Osteoblast (primary cell): ENCODE measurements around the gene DNLZ. TPM values are rescaled to one million over a fixed set of nuclear protein-coding genes. Genes with fewer than 3 reads are reported as not detected.

Source experiments
- DNase-seq: peaks from one replicate; pipeline ENCODE4 v3.0.0; 2011; ENCODE audit warnings: low spot score, mixed read lengths; ENCODE audit not compliant: insufficient read length; ENCODE audit errors: missing footprints
- H2AFZ ChIP-seq: 2 replicates; pipeline ENCODE4 v1.6.0; 2011; ENCODE audit warnings: mild to moderate bottlenecking, low read length
- H3K27ac ChIP-seq: 2 replicates; pipeline ENCODE4 v1.5.1; 2011; ENCODE audit warnings: mild to moderate bottlenecking, low read depth, low read length, moderate library complexity
- H3K27me3 ChIP-seq: 2 replicates; pipeline ENCODE4 v1.6.0; 2012; ENCODE audit warnings: mild to moderate bottlenecking, control low read depth, inconsistent platforms, low read length, moderate library complexity; ENCODE audit not compliant: insufficient read depth
- H3K36me3 ChIP-seq: 2 replicates; pipeline ENCODE4 v1.5.1; 2011; ENCODE audit warnings: mild to moderate bottlenecking, low read length, control low read depth, moderate library complexity; ENCODE audit not compliant: insufficient read depth
- H3K4me1 ChIP-seq: 2 replicates; pipeline ENCODE4 v1.5.1; 2011; ENCODE audit warnings: mild to moderate bottlenecking, low read length, control low read depth, moderate library complexity; ENCODE audit not compliant: insufficient read depth
- H3K4me2 ChIP-seq: 2 replicates; pipeline ENCODE4 v1.6.0; 2011; ENCODE audit warnings: mild to moderate bottlenecking, low read length; ENCODE audit not compliant: insufficient read depth
- H3K4me3 ChIP-seq: fragments of 200-600 bp; sonication (generic); 3 replicates; pipeline ENCODE4 v1.5.1; 2012; ENCODE audit warnings: mild to moderate bottlenecking, low read length, inconsistent platforms; ENCODE audit not compliant: insufficient read depth
- H3K79me2 ChIP-seq: 2 replicates; pipeline ENCODE4 v1.6.0; 2012; ENCODE audit warnings: mild to moderate bottlenecking, low read length, control low read depth, inconsistent platforms; ENCODE audit not compliant: insufficient read depth
- H3K9me3 ChIP-seq: 2 replicates; pipeline ENCODE4 v1.5.1; 2011; ENCODE audit warnings: low read depth, low read length, control low read depth
- H4K20me1 ChIP-seq: 2 replicates; pipeline ENCODE4 v1.6.0; 2012; ENCODE audit warnings: mild to moderate bottlenecking, low read length, control low read depth; ENCODE audit not compliant: insufficient read depth
- total RNA-seq: library from RNA; depleted of rRNA; stranded (reverse); fragments of >200 nt; gene quantifications from 2 replicates; pipeline ENCODE4 v1.2.3, GENCODE V29; 2012
- TF ChIP-seq, protein P1 (sequence below): IDR thresholded peaks from 2 replicates; pipeline ENCODE4 v1.5.1; 2011; ENCODE audit warnings: mild to moderate bottlenecking, low read depth, low read length, moderate library complexity; ENCODE audit errors: extremely low read depth

Gene DNLZ
- total RNA-seq, 1 donor, result 4.3 TPM

GRCh38 chr9:136379003-136379287 lies 15.4 kb upstream of the DNLZ start:
- Histone ChIP-seq H3K27me3 (no peaks in the 10 kb centered on the region), H3K4me3 (no peak overlapping the region), H3K4me1 (no peaks in the 10 kb centered on the region), H3K27ac (no peak overlapping the region), H4K20me1 (no peaks in the 10 kb centered on the region), H3K4me2 (no peak overlapping the region), H2AFZ (no peak overlapping the region), H3K36me3 (peaks cover 15% of the 10 kb centered on the region), H3K9me3 (no peaks in the 10 kb centered on the region), H3K79me2 (no peaks in the 10 kb centered on the region)
- TF ChIP-seq, protein P1, sequence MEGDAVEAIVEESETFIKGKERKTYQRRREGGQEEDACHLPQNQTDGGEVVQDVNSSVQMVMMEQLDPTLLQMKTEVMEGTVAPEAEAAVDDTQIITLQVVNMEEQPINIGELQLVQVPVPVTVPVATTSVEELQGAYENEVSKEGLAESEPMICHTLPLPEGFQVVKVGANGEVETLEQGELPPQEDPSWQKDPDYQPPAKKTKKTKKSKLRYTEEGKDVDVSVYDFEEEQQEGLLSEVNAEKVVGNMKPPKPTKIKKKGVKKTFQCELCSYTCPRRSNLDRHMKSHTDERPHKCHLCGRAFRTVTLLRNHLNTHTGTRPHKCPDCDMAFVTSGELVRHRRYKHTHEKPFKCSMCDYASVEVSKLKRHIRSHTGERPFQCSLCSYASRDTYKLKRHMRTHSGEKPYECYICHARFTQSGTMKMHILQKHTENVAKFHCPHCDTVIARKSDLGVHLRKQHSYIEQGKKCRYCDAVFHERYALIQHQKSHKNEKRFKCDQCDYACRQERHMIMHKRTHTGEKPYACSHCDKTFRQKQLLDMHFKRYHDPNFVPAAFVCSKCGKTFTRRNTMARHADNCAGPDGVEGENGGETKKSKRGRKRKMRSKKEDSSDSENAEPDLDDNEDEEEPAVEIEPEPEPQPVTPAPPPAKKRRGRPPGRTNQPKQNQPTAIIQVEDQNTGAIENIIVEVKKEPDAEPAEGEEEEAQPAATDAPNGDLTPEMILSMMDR, result no peak
- no peak for DNase-seq

- Histone ChIP-seq H3K9me3 (no peaks in the 10 kb centered on the region), H3K4me2 (no peak overlapping the region), H3K4me3 (no peak overlapping the region), H3K27me3 (no peaks in the 10 kb centered on the region), H3K4me1 (peaks cover under 1% of the 10 kb centered on the region), H2AFZ (no peak overlapping the region), H4K20me1 (no peaks in the 10 kb centered on the region), H3K27ac (no peak overlapping the region), H3K79me2 (no peaks in the 10 kb centered on the region), H3K36me3 (peaks cover 14% of the 10 kb centered on the region)
- DNase-seq, result no peak
- TF ChIP-seq, protein P1, result no peak
These were observed 14.8 kb upstream of the DNLZ start for GRCh38 chr9:136378170-136379002.

- Histone ChIP-seq H2AFZ (no peak overlapping the region), H3K4me2 (no peak overlapping the region), H3K9me3 (no peaks in the 10 kb centered on the region), H3K4me1 (peaks cover 9% of the 10 kb centered on the region), H3K27ac (no peak overlapping the region), H3K4me3 (no peak overlapping the region), H3K36me3 (peaks cover 5% of the 10 kb centered on the region), H3K79me2 (no peaks in the 10 kb centered on the region), H4K20me1 (no peaks in the 10 kb centered on the region), H3K27me3 (no peaks in the 10 kb centered on the region)
- DNase-seq, result no peak
- TF ChIP-seq, protein P1, result no peak
These were observed 14.0 kb upstream of the DNLZ start for GRCh38 chr9:136377341-136378169.

DNA sequence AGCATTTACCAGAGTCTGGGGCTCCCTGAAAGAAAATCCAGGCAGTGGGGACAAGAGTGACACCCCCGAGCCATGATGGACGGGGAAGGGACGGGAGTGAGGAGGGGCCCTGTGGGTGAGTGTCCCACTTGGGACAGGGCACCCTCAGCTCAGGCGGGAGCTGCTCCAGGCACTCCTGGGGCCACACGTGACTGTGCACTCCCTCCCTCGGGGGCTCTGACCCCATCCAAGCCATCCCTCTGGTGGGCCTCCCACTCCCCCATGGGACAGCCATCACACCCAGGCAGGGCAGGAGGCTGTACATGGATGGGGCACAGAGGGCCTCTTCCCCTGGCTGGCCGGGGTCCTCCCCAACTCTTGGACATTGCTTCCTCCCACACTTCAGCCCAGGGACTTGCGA lies 12.9 kb upstream of the DNLZ start:
- Histone ChIP-seq H3K9me3 (no peaks in the 10 kb centered on the region), H3K4me1 (peaks cover 14% of the 10 kb centered on the region), H4K20me1 (no peaks in the 10 kb centered on the region), H3K79me2 (no peaks in the 10 kb centered on the region), H3K27me3 (no peaks in the 10 kb centered on the region), H3K36me3 (peaks cover 3% of the 10 kb centered on the region), H3K27ac (no peak overlapping the region), H3K4me2 (no peak overlapping the region), H2AFZ (no peak overlapping the region), H3K4me3 (no peak overlapping the region)
- TF ChIP-seq, protein P1, result no peak
- DNase-seq, result no peak
